Stimulated activated CD4-positive, alpha-beta T cell treated with anti-CD3 and anti-CD28 coated beads, Interleukin-4, amount 100 ng/mL, for 48 hours (primary cell): ENCODE data around the gene CFAP90.

Experiments used
- DNase-seq, 2 donors: peaks; one replicate each; pipeline ENCODE4 v3.0.0-alpha.2; 2020; ENCODE audit warnings: low read depth in 2 of 2

Gene CFAP90

GRCh38 chr5:7823594-7823993, 27.3 kb downstream of the CFAP90 start:
- no peak for DNase-seq

- no peak for DNase-seq
Measured at GRCh38 chr5:7822449-7822848, 28.5 kb downstream of the CFAP90 start.

GRCh38 chr5:7816535-7816901, 34.4 kb downstream of the CFAP90 start:
- no peak for DNase-seq

- DNase-seq, result peak; percentile 62 to 70
Measured at GRCh38 chr5:7815892-7816534, 34.9 kb downstream of the CFAP90 start.

GRCh38 chr5:7814816-7815215, 36.1 kb downstream of the CFAP90 start:
- no peak for DNase-seq

GRCh38 chr5:7813576-7813975, 37.4 kb downstream of the CFAP90 start:
- no peak for DNase-seq

- DNase-seq, result no peak
Measured at GRCh38 chr5:7813007-7813406, 37.9 kb downstream of the CFAP90 start.

- no peak for DNase-seq
Measured at GRCh38 chr5:7811715-7812114, 39.2 kb downstream of the CFAP90 start.

- DNase-seq, result no peak
Measured at GRCh38 chr5:7808998-7809397, 41.9 kb downstream of the CFAP90 start.

GRCh38 chr5:7805379-7805778, 45.6 kb downstream of the CFAP90 start:
- no peak for DNase-seq

GRCh38 chr5:7803937-7804336, 47.0 kb downstream of the CFAP90 start:
- no peak for DNase-seq

GRCh38 chr5:7802855-7803254, 48.1 kb downstream of the CFAP90 start:
- DNase-seq, result no peak

GRCh38 chr5:7801891-7802614, 48.9 kb downstream of the CFAP90 start:
- DNase-seq, result no peak

- no peak for DNase-seq
Measured at GRCh38 chr5:7795306-7795705, 55.6 kb downstream of the CFAP90 start.

GRCh38 chr5:7794823-7795222, 56.1 kb downstream of the CFAP90 start:
- no peak for DNase-seq

GRCh38 chr5:7794311-7794710, 56.6 kb downstream of the CFAP90 start:
- DNase-seq, result no peak

- DNase-seq, result no peak
Measured at GRCh38 chr5:7793895-7794294, 57.0 kb downstream of the CFAP90 start.

GRCh38 chr5:7789567-7789966, 61.4 kb downstream of the CFAP90 start:
- DNase-seq, result no peak

GRCh38 chr5:7787770-7788169, 63.2 kb downstream of the CFAP90 start:
- DNase-seq, result no peak

GRCh38 chr5:7784683-7785380, 66.1 kb downstream of the CFAP90 start:
- no peak for DNase-seq

- no peak for DNase-seq
Measured at GRCh38 chr5:7781899-7782298, 69.0 kb downstream of the CFAP90 start.
